Pulmonary artery endothelial cell (primary cell): ENCODE results near the gene NAMPT. TPM values are rescaled to one million over a fixed set of nuclear protein-coding genes. Genes with fewer than 3 reads are reported as not detected.

Experiments used
- total RNA-seq: library from RNA; depleted of rRNA; stranded (reverse); fragments of >200 nt; gene quantifications from 2 replicates; pipeline ENCODE4 v1.2.3, GENCODE V29; 2014

NAMPT gene
- total RNA-seq, 1 donor from 2014 or later, result 278 TPM

Other genes starting within 250 kb of the NAMPT start
- 53.9 and 58.6 TPM in 2 replicates for gene SYPL1, start 172.7 kb downstream of the NAMPT start, total RNA-seq